ENCODE results near the gene SVEP1. TPM values are rescaled to one million over a fixed set of nuclear protein-coding genes. Genes with fewer than 3 reads are reported as not detected.

The SVEP1 gene
- total and polyA plus RNA-seq, 2 experiments from 2014 or later, result 0.18 to 0.63 TPM

DNA sequence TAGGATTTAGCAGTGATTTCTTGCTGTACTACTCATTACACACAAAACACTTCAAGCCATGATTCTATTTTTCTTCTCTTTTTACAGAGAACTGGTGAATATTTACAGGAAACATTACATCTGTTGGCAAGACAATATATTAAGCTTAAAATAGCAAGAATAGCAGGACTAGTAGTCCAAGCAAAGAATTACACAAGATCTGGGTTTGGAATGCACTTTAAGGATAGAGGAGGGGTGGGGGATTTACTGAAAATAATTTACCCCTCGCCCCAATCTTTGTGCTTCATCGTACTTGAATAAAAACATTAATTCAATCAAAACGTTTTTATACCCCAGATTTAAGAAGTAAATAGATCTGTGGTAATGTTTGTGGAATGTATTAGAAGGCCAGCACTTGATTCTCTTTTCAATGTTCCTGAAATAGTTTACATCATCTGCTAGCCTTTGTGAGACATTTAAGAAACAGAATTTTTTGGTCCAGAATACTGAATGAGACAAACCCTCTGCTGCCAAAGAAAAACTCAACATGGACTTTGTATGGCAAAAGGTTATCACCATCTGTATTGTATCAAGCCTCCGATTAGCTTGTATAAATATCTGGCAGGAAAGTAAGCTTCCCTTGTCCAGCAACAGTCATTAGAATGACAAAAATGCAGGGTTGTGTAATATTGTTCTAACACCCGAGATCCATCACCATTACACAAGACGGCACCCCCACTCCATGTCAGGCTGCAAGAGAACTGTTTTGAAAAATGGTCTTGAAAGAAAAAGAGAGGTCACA, 23.8 kb downstream of the SVEP1 start (continued):
- TF ChIP-seq, protein P1, sequence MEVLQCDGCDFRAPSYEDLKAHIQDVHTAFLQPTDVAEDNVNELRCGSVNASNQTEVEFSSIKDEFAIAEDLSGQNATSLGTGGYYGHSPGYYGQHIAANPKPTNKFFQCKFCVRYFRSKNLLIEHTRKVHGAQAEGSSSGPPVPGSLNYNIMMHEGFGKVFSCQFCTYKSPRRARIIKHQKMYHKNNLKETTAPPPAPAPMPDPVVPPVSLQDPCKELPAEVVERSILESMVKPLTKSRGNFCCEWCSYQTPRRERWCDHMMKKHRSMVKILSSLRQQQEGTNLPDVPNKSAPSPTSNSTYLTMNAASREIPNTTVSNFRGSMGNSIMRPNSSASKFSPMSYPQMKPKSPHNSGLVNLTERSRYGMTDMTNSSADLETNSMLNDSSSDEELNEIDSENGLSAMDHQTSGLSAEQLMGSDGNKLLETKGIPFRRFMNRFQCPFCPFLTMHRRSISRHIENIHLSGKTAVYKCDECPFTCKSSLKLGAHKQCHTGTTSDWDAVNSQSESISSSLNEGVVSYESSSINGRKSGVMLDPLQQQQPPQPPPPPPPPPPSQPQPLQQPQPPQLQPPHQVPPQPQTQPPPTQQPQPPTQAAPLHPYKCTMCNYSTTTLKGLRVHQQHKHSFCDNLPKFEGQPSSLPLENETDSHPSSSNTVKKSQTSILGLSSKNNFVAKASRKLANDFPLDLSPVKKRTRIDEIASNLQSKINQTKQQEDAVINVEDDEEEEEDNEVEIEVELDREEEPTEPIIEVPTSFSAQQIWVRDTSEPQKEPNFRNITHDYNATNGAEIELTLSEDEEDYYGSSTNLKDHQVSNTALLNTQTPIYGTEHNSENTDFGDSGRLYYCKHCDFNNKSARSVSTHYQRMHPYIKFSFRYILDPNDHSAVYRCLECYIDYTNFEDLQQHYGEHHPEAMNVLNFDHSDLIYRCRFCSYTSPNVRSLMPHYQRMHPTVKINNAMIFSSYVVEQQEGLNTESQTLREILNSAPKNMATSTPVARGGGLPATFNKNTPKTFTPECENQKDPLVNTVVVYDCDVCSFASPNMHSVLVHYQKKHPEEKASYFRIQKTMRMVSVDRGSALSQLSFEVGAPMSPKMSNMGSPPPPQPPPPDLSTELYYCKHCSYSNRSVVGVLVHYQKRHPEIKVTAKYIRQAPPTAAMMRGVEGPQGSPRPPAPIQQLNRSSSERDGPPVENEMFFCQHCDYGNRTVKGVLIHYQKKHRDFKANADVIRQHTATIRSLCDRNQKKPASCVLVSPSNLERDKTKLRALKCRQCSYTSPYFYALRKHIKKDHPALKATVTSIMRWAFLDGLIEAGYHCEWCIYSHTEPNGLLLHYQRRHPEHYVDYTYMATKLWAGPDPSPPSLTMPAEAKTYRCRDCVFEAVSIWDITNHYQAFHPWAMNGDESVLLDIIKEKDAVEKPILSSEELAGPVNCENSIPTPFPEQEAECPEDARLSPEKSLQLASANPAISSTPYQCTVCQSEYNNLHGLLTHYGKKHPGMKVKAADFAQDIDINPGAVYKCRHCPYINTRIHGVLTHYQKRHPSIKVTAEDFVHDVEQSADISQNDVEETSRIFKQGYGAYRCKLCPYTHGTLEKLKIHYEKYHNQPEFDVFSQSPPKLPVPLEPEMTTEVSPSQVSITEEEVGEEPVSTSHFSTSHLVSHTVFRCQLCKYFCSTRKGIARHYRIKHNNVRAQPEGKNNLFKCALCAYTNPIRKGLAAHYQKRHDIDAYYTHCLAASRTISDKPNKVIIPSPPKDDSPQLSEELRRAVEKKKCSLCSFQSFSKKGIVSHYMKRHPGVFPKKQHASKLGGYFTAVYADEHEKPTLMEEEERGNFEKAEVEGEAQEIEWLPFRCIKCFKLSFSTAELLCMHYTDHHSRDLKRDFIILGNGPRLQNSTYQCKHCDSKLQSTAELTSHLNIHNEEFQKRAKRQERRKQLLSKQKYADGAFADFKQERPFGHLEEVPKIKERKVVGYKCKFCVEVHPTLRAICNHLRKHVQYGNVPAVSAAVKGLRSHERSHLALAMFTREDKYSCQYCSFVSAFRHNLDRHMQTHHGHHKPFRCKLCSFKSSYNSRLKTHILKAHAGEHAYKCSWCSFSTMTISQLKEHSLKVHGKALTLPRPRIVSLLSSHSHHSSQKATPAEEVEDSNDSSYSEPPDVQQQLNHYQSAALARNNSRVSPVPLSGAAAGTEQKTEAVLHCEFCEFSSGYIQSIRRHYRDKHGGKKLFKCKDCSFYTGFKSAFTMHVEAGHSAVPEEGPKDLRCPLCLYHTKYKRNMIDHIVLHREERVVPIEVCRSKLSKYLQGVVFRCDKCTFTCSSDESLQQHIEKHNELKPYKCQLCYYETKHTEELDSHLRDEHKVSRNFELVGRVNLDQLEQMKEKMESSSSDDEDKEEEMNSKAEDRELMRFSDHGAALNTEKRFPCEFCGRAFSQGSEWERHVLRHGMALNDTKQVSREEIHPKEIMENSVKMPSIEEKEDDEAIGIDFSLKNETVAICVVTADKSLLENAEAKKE (CRISPR knock-in tag; IDR thresholded peaks at IDR 0.05), result no peak
- no peak for TF ChIP-seq ZNF331 (CRISPR knock-in tag; IDR thresholded peaks at IDR 0.05; ENCODE audit: low read depth)
- TF ChIP-seq POLR2AphosphoS5 (IDR thresholded peaks at IDR 0.05; ENCODE audit: low read depth), result no peak
- no peak for TF ChIP-seq EZH2phosphoT487 (IDR thresholded peaks at IDR 0.05; ENCODE audit: unreplicated experiment)
- TF ChIP-seq ZNF114 (CRISPR knock-in tag; IDR thresholded peaks at IDR 0.05), result no peak
- TF ChIP-seq CREB1 (CRISPR knock-in tag; IDR thresholded peaks at IDR 0.05; ENCODE audit: low read depth), result no peak
- TF ChIP-seq NANOG (IDR thresholded peaks at IDR 0.05; ENCODE audit: borderline replicate concordance), result no peak
- TF ChIP-seq, protein P2, sequence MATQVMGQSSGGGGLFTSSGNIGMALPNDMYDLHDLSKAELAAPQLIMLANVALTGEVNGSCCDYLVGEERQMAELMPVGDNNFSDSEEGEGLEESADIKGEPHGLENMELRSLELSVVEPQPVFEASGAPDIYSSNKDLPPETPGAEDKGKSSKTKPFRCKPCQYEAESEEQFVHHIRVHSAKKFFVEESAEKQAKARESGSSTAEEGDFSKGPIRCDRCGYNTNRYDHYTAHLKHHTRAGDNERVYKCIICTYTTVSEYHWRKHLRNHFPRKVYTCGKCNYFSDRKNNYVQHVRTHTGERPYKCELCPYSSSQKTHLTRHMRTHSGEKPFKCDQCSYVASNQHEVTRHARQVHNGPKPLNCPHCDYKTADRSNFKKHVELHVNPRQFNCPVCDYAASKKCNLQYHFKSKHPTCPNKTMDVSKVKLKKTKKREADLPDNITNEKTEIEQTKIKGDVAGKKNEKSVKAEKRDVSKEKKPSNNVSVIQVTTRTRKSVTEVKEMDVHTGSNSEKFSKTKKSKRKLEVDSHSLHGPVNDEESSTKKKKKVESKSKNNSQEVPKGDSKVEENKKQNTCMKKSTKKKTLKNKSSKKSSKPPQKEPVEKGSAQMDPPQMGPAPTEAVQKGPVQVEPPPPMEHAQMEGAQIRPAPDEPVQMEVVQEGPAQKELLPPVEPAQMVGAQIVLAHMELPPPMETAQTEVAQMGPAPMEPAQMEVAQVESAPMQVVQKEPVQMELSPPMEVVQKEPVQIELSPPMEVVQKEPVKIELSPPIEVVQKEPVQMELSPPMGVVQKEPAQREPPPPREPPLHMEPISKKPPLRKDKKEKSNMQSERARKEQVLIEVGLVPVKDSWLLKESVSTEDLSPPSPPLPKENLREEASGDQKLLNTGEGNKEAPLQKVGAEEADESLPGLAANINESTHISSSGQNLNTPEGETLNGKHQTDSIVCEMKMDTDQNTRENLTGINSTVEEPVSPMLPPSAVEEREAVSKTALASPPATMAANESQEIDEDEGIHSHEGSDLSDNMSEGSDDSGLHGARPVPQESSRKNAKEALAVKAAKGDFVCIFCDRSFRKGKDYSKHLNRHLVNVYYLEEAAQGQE (IDR thresholded peaks at IDR 0.05; ENCODE audit: unreplicated experiment), result no peak
- TF ChIP-seq, protein P3, sequence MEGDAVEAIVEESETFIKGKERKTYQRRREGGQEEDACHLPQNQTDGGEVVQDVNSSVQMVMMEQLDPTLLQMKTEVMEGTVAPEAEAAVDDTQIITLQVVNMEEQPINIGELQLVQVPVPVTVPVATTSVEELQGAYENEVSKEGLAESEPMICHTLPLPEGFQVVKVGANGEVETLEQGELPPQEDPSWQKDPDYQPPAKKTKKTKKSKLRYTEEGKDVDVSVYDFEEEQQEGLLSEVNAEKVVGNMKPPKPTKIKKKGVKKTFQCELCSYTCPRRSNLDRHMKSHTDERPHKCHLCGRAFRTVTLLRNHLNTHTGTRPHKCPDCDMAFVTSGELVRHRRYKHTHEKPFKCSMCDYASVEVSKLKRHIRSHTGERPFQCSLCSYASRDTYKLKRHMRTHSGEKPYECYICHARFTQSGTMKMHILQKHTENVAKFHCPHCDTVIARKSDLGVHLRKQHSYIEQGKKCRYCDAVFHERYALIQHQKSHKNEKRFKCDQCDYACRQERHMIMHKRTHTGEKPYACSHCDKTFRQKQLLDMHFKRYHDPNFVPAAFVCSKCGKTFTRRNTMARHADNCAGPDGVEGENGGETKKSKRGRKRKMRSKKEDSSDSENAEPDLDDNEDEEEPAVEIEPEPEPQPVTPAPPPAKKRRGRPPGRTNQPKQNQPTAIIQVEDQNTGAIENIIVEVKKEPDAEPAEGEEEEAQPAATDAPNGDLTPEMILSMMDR (conservative IDR thresholded peaks at IDR 0.05; ENCODE audit: low read depth in 2 of 2), result no peak
- TF ChIP-seq JUNB (IDR thresholded peaks at IDR 0.05; ENCODE audit: unreplicated experiment), result no peak
- no peak for TF ChIP-seq STAT1 (IDR thresholded peaks at IDR 0.05; ENCODE audit: unreplicated experiment)
- no peak for TF ChIP-seq EZH2 (IDR thresholded peaks at IDR 0.05; ENCODE audit: low read depth, unreplicated experiment)
